Activated effector memory CD4-positive, alpha-beta T cell treated with anti-CD3 and anti-CD28 coated beads, Interleukin-2, amount 50 U/mL, for 16 hours (primary cell): ENCODE measurements around the gene GPR149.

Experiments
- DNase-seq: peaks from one replicate; pipeline ENCODE4 v3.0.0-alpha.2; 2020

GPR149 gene

DNA sequence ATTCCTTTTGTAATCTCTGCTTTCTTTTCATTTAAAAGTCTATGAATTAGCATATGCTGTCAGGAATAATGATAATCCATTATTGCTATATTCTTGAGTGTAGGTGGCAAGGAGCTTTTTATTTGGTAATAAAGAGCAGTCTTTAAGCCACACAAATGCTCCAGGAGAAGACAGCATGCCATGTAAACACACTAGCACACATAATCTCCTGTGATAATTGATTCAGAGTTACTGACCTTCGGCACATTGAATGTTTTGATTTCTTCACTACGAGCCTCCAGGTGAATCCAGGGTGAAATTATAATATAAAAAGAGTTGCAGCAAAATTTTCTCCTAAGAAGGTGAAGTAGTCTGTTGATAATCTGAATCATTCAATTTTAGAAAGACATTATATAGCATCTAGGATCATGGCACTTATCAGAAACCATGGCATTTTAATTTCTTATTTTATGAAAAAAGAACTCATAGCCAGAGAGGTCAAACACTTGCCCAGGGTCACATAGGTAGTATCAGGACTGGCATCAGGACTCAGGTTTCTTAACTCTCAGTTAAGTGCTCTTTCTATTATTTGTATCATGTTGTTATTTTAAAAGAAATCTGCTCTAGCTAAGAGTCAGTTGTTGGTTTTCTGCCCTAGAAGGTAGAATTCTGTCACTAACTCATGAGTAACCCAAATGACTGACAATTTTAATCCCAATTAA, 84.4 kb downstream of the GPR149 start:
- no peak for DNase-seq

DNA sequence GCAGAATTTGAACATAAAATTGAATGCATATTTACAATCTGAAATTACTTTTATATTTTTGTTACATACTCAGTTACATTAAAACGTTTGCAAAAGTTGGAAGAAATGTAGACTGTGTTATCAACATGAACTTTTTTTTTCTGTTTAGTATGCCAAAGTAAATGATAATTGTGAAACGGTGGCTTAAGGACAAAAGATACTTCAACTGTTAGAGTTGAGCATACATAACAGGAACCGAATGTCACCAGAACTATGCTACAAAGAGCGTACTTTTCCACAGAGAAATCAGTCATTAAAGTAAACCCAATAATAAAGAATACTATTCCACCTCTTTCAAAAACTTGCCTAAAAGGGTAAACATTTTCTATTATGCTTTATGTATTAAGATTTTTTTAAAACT, 91.4 kb downstream of the GPR149 start:
- DNase-seq, result no peak

DNA sequence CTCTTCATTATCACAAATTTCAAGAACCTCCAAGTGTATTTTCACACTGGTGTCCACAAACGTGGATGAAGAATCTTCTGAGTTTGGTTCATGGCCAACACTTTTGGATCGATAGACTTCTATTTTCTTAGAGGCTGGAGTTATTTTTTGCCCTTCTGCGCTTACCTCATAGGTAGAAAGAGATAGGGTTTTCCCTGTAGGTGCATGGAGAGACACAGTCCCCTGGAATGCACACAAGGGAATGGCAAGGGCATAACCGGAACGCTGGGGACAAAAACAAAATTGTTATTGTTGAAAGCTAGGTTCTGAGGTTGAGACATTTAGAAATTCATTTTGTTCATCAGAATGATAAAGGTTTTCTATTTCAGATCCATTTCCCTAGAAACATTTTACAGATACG, 92.0 kb downstream of the GPR149 start:
- DNase-seq, result no peak

DNA sequence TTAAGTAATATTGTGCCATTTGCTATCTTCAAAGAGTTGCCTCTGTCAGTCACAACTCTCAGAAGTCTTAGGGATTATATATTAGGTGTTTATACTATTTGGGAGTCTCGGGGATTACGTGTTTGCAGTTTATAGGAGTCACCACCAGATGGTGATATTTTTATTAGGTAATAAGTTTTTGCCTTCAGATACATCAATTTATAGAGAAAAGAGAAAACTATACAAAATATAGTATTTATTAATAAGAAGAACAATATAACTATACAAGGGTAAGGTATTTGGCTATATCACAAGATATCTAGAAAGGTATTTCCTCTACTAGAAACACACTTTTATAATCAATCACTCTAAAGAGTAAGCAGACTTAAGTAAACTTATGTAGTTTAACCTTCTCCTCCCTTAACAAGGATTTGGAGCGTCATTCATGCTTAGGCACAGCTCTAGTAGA, 95.0 kb downstream of the GPR149 start:
- no peak for DNase-seq

DNA sequence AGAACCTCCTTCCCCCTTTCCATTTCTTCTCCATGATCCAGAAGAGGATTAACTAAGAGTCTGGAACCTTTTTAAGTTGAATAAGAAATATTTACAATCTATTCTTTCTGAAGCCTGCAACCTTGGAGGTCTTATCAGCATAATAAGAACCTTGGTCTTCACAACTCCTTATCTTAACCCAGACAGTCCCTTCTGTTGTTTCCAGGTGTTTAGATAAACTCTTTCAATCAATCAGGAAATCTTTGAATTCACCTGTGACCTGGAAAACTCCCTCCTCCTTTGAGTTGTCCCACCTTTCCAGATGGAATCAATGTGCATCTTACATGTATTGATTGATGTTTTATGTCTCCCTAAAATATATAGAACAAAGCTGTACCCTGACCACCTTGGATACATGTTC, 102.1 kb downstream of the GPR149 start:
- DNase-seq, result no peak

DNA sequence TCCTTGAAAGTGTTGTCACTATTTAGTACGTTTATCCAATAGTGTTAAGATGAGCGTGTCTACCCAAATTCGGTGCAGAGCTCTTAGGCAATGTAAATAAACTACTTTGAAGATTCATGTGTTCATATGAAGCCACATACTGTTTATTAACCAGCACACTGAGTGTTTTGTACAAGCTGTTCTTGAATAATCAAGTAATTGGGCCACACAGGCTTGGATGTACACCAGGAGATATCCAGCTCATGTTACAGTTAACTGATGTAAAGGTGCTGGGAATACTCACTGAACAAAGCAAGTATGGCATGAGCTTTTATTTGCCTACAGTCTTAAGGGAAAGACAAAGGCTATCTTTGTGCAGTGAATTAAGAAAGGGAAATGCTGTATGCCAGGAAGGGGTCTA, 105.1 kb downstream of the GPR149 start:
- no peak for DNase-seq

DNA sequence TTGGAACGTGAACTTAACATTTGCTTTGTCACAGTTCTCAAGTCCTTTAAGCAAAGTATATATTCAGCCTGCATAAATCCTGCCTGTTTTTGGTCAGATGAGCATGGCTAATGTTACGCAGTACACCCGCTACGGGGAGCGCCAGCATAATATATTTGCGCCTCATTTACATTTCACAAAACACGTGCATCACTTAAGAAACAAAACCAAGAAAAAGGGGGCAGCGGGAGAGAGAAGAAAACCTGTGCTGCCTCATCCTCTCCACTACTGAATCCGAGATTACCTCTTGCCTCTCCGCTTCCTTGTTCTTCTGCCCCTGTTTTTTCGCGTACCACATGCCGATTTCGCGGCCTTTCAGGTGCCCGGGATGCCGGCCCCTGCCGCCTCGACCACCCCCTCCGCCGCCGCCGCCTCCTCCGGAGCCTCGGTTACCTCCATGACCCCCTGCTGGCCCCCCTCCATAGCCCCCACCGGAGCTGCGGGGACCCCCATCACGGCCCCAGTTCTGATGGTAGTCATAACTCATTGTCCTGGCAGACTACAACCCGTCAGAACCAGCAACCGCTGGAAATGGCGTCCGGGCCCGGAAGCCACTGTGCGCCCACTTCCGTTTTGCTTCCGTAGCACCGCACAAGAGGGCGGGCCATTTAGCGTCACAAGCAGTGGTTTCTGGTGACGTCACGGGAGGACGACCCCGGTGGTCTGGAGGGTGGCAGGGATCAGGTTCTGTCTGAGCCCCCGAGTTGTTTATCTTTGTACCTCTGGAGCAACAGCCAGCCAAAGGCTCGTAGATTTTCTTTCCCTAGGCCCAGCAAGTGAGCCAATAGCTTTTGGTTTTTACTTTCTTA, 105.9 kb downstream of the GPR149 start, which contains the start of gene DHX36:
TSS of gene DHX36 (minus strand) at position 597 of the 848 bp plus-strand sequence. CDS start at position 526, 71 bp downstream.
- DNase-seq, result peak; percentile 96

DNA sequence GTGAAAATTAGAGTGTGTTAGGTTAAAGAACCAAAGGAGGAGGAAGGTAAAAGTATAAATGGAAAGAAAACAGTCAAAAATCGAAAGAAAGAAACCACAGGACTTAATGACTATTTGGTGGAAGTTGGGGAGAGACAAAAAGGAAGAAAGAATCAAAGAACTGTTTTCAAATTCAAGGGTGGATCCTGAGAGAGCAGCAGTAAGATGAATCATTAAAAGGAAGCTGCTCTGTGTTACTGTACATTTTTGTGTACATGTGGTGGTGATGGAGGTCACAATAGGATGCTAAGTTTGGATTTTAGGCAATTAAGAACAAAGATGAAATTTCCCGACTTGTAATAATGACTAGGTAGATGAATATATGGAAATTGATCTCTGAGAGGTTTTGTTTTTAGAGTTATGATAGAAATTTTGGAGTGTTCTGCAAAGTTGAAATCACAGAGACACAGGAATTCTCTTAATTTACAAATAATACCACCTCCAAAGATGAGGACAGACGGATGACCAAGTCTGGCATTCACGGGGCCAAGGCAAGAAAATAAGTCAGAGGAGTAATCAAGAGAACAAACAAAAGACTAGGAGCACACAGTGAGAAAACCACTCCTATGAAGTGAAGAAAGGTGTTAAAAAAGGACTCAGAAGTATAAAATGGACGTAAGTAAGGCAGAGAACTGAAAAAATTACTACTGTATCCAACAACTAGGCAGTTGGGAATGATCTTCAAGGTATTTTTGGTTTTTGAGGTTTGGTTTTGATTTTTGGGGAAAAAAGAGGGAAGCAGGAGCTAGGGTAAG, 112.8 kb downstream of the GPR149 start:
- no peak for DNase-seq

DNA sequence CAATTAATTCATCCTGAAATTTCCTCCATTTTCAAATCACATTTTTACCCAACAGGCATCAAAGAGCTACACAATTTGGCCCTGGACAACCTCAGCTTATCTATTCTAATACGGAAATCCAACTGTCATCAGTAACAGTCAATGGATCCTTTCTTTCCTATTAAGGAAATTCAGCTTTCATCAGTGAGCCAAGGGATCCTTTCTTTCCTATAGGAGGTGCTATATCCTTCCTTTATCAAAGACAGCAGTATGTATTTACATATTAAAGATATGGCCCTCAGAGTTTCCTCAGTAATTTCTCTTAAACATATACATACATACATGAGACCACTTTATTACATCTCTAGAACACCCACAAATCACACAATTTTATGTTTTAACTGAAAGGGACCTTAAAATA, 115.8 kb downstream of the GPR149 start:
- no peak for DNase-seq

DNA sequence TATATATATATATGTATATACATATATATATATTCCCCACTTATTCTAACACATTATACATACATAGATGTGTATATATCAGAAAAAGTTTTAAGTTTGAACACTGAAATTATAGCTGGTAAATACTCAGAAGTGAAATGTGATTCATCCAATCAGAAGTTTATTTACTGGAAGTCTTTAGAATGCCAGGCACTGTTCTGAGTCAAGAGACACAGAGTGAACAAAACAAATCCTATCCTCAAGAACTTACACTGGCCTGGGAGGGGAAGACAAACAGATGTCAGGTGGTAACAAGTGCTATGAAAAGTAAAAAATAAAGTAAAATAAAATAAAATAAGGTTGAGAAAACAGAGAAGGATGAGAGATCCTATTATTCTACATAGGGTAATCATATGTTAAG, 119.2 kb downstream of the GPR149 start:
- DNase-seq, result no peak

DNA sequence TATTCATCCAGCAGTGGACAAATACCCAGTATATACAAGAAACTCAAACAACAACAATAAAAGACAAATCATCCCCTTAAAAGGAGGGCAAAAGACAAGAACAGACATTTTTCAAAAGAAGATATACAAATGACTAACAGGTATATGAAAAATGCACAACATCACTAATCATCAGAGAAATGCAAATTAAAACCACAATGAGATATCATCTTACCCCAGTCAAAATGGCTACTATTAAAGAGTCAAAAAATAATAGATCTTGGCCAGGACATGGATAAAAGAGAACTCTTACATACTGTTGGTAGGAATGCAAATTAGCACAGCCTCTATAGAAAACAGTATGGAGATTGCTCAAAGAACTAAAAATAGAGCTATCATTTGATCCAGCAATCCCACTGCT, 122.6 kb downstream of the GPR149 start:
- no peak for DNase-seq

DNA sequence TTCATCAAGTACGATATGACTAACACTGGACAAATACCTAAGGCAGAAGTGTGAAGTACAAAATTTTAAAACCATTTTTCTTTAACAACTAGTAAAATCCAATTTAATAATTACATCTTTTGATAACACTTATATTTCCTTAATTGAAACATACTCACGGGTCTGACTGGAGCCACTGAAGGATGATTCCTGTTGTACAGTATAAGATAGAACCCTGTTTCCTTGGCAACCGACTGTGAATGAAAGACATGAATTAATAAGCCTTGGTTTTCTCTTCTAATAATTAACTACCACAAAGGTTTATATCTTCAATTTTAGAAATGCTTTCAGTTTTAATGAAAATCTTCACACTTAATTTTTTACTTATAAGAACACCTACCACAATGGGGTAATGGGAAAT, 125.1 kb downstream of the GPR149 start:
- no peak for DNase-seq

DNA sequence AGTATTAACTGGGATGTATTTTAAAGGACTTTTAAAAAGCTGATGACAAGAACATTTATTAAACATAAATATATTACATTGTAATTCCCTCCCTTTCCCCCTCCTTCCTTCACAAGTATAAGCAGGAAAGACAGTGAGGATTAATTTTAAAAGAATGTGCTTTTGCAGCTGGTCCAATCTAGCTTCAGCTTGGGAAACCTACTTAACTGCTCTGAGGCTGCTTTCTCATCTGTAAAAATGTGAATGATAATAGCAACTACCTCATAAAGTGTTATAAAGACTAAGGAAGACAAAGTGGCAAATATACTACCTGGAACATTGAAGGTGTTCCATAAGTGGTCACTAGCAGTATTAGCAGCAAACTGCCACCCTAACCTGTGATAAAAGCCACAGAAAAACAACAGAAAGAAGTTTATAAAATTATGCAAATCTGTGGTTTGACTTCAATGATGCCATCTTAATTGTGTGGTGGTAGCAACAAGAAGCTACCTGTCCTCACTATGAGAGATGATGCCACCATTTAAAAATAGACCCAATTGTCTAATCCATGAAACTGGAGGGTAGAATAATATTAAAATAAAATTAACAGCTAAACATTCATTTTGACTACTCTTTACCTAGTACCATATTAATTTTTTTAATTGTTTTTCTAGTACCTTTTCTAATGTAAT, 125.7 kb downstream of the GPR149 start:
- no peak for DNase-seq

DNA sequence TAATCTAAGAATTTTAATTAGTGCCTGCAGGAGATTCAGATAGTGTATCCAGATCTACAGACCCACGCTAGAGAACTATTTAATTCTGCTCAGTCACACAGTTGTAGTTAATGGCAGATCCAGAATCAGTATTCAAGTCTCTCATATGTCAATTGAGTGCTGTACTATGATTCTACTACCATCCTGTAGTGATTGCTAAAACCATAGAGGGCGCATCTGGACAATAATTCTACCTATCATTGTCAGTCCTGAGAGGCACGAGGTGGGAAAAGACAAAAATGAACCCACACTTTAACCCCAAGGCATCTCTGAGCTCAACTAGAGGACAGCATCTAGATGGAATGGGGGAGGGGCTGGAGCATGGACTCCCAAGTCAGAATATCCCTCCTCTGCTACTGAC, 128.4 kb downstream of the GPR149 start:
- no peak for DNase-seq

DNA sequence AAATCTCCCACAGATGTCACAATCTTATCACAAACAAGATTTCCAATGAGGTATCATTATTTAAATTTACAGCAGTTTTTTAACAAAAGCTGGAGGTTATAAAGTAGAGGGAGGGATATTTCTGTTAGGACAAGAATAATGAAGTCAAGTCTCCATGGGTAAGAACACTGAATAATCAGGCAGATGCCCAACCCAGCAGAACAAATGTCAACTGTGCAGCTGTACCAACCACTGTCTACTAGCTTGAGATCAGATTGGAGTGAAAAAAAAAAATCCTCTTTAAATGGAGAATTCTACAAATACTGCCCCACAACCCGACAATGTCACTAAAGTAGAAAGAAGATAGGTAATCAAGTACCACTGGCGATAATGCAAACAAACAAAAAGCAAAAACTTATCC, 136.0 kb downstream of the GPR149 start:
- DNase-seq, result no peak

DNA sequence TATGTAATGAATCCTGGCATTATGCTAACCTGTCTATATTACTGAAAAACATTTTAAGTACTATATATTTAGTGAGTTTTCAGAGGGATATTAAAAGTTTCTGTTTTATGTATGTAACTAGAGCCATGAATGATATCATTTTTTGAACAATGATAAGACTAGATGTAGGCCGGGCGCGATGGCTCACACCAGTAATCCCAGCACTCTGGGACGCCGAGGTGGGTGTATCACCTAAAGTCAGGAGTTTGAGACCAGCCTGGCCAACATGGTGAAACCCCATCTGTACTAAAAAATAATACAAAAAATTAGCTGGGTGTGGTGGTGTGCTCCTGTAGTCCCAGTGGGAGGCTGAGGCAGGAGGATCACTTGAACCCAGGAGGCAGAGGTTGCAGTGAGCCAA, 139.8 kb downstream of the GPR149 start:
- no peak for DNase-seq
